Measurements from ENCODE around the gene NES. TPM values are rescaled to one million over a fixed set of nuclear protein-coding genes. Genes with fewer than 3 reads are reported as not detected.

NES gene
- total and polyA plus RNA-seq, 2 of the 8 experiments (the other 6 are each of a cell fraction or from before 2014, with no cell fraction given): 13.3 to 135 TPM

DNA sequence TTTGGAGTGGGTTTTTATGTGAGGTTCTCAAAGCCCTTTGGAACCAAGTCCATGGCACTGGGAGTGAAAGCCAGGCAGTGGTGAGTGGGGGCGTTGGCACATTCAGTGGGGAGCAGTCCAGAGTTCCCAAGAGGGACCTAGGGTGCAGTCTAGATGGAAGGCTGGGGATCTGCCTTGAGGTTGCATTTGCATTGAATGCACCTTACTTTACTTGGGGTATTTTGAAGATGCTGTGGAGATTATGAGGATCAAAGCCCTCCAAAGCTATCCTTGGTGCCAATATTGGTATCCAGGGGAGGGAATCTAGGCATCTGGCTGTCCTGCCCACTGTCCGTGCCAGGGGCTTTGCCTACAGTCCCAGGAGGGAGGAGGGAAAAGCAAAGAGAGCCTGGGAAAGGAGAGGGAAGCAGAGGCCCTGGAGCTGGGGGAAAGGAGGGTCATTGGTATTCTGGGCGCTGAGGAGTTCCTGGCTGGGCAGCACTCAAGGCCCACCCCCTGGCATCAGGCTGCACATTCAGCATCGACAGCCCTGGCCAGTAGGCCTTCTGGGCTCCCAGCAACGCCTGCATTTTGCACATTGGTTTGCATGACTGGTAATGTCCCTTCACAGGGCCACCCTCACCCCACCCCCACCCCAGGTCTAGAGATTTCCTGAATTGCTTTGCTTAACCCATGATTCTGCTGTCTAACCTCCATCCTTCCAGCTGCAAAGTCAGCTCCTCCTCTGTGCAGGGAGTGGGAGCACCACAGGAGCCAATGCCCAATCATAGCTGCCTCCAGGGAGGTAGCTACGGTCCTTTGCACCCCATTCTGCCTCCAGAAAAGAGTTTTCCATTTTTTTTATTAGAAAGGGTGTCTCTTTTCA is 36.1 kb downstream of the NES start:
- Histone ChIP-seq H2BK15ac (ENCODE audit: low read length) (no peak overlapping the region), H3K9ac (replicated peaks in 1 of 4; ENCODE audit: extremely low read depth in 1 of 4, low read depth in 3 of 4, low read length in 3 of 4) (no peak overlapping the region), H3K23me2 (ENCODE audit: low read depth, low read length) (peaks cover 11% of the 10 kb centered on the region; the same call in 1 of the 2 replicates), H2BK12ac (ENCODE audit: low read depth, low read length) (peak overlapping the region; percentile 50; the same call in 1 of the 2 replicates), H4K8ac (ENCODE audit: extremely low read depth, insufficient read depth, low read length) (no peak overlapping the region), H3K79me1 (ENCODE audit: low read depth, low read length) (no peaks in the 10 kb centered on the region), H3K4me3 (ENCODE audit: extremely low read depth in 1 of 4, insufficient read depth in 2 of 4, low read depth in 3 of 4, low read length in 4 of 4) (peak overlapping the region; percentile 26 to 72 (median 47)), H3K18ac (ENCODE audit: extremely low read depth, low read length) (no peak overlapping the region; the same call in 1 of the 2 replicates), H2BK120ac (replicated peaks; ENCODE audit: low read depth, low read length) (no peak overlapping the region), H3K4me1 (replicated peaks in 1 of 4; ENCODE audit: control insufficient read depth in 3 of 4, insufficient read depth in 4 of 4, low read length in 3 of 4) (peaks cover 3 to 21% (median 15%) of the 10 kb centered on the region in 4 experiments), H4K5ac (ENCODE audit: insufficient read length, low read depth, low read length) (no peak overlapping the region), H3K9me3 (ENCODE audit: insufficient read depth in 2 of 2, low read depth in 1 of 2, low read length in 1 of 2) (no peaks in the 10 kb centered on the region), H3K14ac (ENCODE audit: insufficient read length) (no peak overlapping the region), H3K4me2 (ENCODE audit: insufficient read depth in 1 of 2, low read depth in 2 of 2, low read length in 2 of 2) (peak overlapping the region; percentile 77 to 95), H4K20me1 (replicated peaks in 1 of 2; ENCODE audit: control insufficient read depth in 1 of 2, insufficient read depth in 2 of 2, low read length in 2 of 2) (peaks cover 0 to 4% of the 10 kb centered on the region in 2 experiments), H3K27me3 (replicated peaks in 1 of 4; ENCODE audit: control insufficient read depth in 3 of 4, extremely low read depth in 1 of 4, insufficient read depth in 3 of 4, low read length in 3 of 4) (peaks cover 9 to 76% (median 59%) of the 10 kb centered on the region in 4 experiments), H4K91ac (replicated peaks; ENCODE audit: insufficient read length, low read length) (no peak overlapping the region), H3K27ac (ENCODE audit: low read depth, low read length) (no peak overlapping the region), H2BK5ac (ENCODE audit: low read depth, low read length) (no peak overlapping the region; the same call in 1 of the 2 replicates), H3K23ac (ENCODE audit: insufficient read length) (no peak overlapping the region), H3K79me2 (ENCODE audit: control insufficient read depth in 1 of 2, insufficient read depth in 2 of 2, low read length in 2 of 2) (no peaks in the 10 kb centered on the region), H2AK5ac (ENCODE audit: low read depth, low read length) (no peak overlapping the region; the same call in 1 of the 2 replicates), H3K4ac (replicated peaks; ENCODE audit: insufficient read length, low read depth, low read length) (no peak overlapping the region), H3K36me3 (ENCODE audit: control insufficient read depth in 2 of 4, insufficient read depth in 4 of 4, low read length in 3 of 4) (no peaks in the 10 kb centered on the region), H2AFZ (ENCODE audit: low read length) (no peak overlapping the region), H3K56ac (replicated peaks; ENCODE audit: insufficient read length, low read depth, low read length) (no peak overlapping the region), H2BK20ac (ENCODE audit: low read length) (no peak overlapping the region)
- no peak for TF ChIP-seq PHF8 (conservative IDR thresholded peaks at IDR 0.05; ENCODE audit: low read depth, low read length)
- no peak for TF ChIP-seq RBBP5 (IDR thresholded peaks at IDR 0.05; ENCODE audit: borderline replicate concordance, low read depth, low read length)
- no peak for TF ChIP-seq SIX5 (IDR thresholded peaks at IDR 0.05; ENCODE audit: low read depth, low read length)
- no peak for TF ChIP-seq BACH1 (IDR thresholded peaks at IDR 0.05; ENCODE audit: low read length)
- TF ChIP-seq TCF12 (IDR thresholded peaks at IDR 0.05; ENCODE audit: low read depth, low read length): no peak
- FAIRE-seq (no peak), DNase-seq (ENCODE audit: low read depth in 1 of 2, low spot score in 2 of 2) (no peak)
- WGBS, 2 experiments (ENCODE audit: extremely low coverage in 1 of 2, insufficient coverage in 1 of 2, insufficient read length in 1 of 2, insufficient replicate concordance in 2 of 2, low coverage in 1 of 2, low lambda C conversion rate in 2 of 2, missing lambda C conversion rate in 1 of 2): 48% methylated on average over 6 of the region's 6 CpGs; no CpG with 5 or more reads in 1 of the 2 experiments
- POLR2A ChIA-PET (ENCODE audit: partially characterized antibody): interaction anchor here (0.7 to 3.6 kb wide), 8 partner anchors 11 to 187 kb away, joined by 3 to 13 read pairs (median 4); partner anchors contain the start of genes HAPLN2 and HDGF
- CTCF ChIA-PET (ENCODE audit: partially characterized antibody): interaction anchor here (0.6 to 43.0 kb wide), 9 partner anchors 11 to 157 kb away, joined by 3 to 868 read pairs (median 15); partner anchors contain the start of genes CRABP2, HAPLN2 and NES
